Naive B cell (primary cell): ENCODE results near the gene RDH11. TPM values are rescaled to one million over a fixed set of nuclear protein-coding genes. Genes with fewer than 3 reads are reported as not detected.
A peak's percentile ranks its signal among the peaks of the same experiment; 100 is the strongest.
"Not testable (repeated sequence)": the region's sequence is repeated elsewhere in the genome, so short reads cannot be mapped to it uniquely, and the experiment has no call there.

ENCODE experiments used
- ATAC-seq, 2 donors: fragments of 150-1000 bp; cut with Tn5 transposase; 2 replicates each; pipeline ENCODE4 v1.10.0; 2021; ENCODE audit warnings: low read depth in 2 of 2, mild to moderate bottlenecking in 2 of 2, moderate library complexity in 2 of 2
- DNase-seq: peaks from one replicate; pipeline ENCODE4 v3.0.0; 2022
- H3K27ac Mint-ChIP-seq, 6 donors: one replicate each; pipeline ENCODE4 v1.8.0; 2020 to 2022; ENCODE audit warnings: mild to moderate bottlenecking in 6 of 6, mixed read lengths in 6 of 6, moderate library complexity in 5 of 6, inconsistent platforms in 2 of 6
- H3K27me3 Mint-ChIP-seq, 3 donors: one replicate each; pipeline ENCODE4 v1.8.0; 2021 to 2022; ENCODE audit warnings: mixed read lengths in 3 of 3, mild to moderate bottlenecking in 1 of 3
- H3K36me3 Mint-ChIP-seq, 2 donors: one replicate each; pipeline ENCODE4 v1.8.0; 2020 to 2022; ENCODE audit warnings: mixed read lengths in 2 of 2, inconsistent platforms in 1 of 2, mild to moderate bottlenecking in 1 of 2
- H3K4me1 Mint-ChIP-seq, 3 donors: one replicate each; pipeline ENCODE4 v1.8.0; 2020 to 2022; ENCODE audit warnings: mixed read lengths in 3 of 3, inconsistent platforms in 1 of 3, mild to moderate bottlenecking in 1 of 3, moderate library complexity in 1 of 3
- H3K4me3 Mint-ChIP-seq, 8 donors: one replicate each; pipeline ENCODE4 v1.8.0; 2020 to 2022; ENCODE audit warnings: mild to moderate bottlenecking in 8 of 8, mixed read lengths in 8 of 8, moderate library complexity in 8 of 8, inconsistent platforms in 2 of 8
- H3K9me3 Mint-ChIP-seq, 7 donors: one replicate each; pipeline ENCODE4 v1.8.0; 2020 to 2022; ENCODE audit warnings: mixed read lengths in 7 of 7, mild to moderate bottlenecking in 5 of 7, inconsistent platforms in 2 of 7, moderate library complexity in 1 of 7
- polyA plus RNA-seq, 6 donors: library from polyadenylated mRNA; unstranded; fragments of 300-500 nt; fragmentation: Illumina TruSeq; gene quantifications; one replicate each; pipeline ENCODE4 v1.2.3, GENCODE V29; 2021; ENCODE audit warnings: low read depth in 6 of 6

The RDH11 gene
- polyA plus RNA-seq, 6 donors from 2014 or later = 47.2 to 107 (median 56.9) TPM

DNA sequence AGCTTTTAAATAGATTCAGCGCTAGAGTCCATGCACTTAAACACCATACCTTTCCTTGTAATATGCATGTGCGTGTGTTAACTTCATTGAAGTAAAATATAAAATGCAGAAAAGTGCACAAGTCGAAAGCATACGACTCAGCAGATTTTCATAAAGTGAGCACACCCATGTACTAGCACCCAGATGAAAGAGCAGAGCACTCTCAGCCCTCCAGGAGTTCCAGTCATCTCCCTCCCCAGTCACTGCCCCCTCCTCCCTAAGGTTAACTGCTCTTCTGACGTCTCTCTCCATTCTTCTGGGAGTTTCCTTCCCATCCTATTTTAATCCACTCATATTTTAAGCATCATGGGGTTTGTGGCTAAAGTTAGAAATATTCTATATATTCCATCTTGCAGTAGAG is 26.3 kb upstream of the RDH11 start:
- no peak for DNase-seq
- ATAC-seq = no peak
- peaks cover 0 to 4% of the 10 kb centered on the region in 2 donors for H3K36me3 Mint-ChIP-seq
- peaks cover 45 to 63% (median 55%) of the 10 kb centered on the region in 3 donors for H3K27me3 Mint-ChIP-seq
- H3K4me1 Mint-ChIP-seq = peaks cover 4 to 11% (median 9%) of the 10 kb centered on the region in 3 donors
- H3K4me3 Mint-ChIP-seq = no peak overlapping the region
- peak overlapping the region in 1 of 6 donors; percentile 45 for H3K27ac Mint-ChIP-seq
- H3K9me3 Mint-ChIP-seq = peaks cover 0 to 3% (median 0%) of the 10 kb centered on the region in 7 donors

DNA sequence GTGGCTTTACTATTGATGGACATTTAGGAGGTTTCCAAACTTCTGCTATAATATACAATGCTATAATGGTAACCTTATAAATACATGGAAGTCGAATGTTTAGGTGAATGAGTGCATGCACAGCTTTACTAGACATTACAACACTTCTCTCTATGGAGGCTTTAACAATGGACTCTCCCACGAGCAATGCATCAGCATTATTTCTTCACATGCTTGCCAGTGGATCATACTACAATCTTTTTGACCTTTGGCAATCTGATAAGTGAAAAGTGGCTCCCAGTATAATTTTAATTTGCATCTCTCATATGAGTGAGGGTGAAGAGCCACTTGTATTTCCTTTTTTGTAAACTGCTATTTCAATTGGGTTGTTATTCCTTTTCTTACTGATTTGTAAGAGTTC is 24.3 kb upstream of the RDH11 start:
- H3K9me3 Mint-ChIP-seq = peaks cover 0 to 3% (median 0%) of the 10 kb centered on the region in 7 donors
- no peak overlapping the region for H3K27ac Mint-ChIP-seq
- no peak for ATAC-seq
- DNase-seq = no peak
- H3K4me1 Mint-ChIP-seq = peaks cover 4 to 11% (median 9%) of the 10 kb centered on the region in 3 donors
- no peak overlapping the region for H3K4me3 Mint-ChIP-seq
- H3K27me3 Mint-ChIP-seq = peaks cover 27 to 45% (median 36%) of the 10 kb centered on the region in 3 donors
- no peaks in the 10 kb centered on the region for H3K36me3 Mint-ChIP-seq

DNA sequence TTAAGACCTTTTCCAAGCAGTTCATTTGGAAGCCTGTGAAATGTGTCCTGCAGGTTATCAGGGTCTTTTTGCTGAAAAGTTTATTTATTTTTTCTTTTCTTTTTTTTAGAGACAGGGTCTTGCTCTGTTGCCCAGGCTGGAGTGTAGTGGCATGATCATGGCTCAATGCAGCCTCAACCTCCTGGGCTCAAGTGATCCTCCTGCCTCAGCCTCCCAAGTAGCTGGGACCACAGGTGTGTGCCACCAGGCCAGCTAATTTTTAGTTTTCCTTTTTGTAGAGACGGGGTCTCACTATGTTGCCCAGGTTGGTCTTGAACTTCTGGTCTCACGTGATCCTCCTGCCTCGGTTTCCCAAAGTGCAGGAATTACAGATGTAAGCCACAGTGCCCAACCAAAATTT is 23.8 kb upstream of the RDH11 start:
- H3K9me3 Mint-ChIP-seq, H3K4me3 Mint-ChIP-seq, H3K36me3 Mint-ChIP-seq, ATAC-seq, DNase-seq, H3K27ac Mint-ChIP-seq: not testable (repeated sequence)
- H3K4me1 Mint-ChIP-seq = peaks cover 4 to 11% (median 9%) of the 10 kb centered on the region in 3 donors
- H3K27me3 Mint-ChIP-seq = peaks cover 27 to 40% (median 31%) of the 10 kb centered on the region in 3 donors

DNA sequence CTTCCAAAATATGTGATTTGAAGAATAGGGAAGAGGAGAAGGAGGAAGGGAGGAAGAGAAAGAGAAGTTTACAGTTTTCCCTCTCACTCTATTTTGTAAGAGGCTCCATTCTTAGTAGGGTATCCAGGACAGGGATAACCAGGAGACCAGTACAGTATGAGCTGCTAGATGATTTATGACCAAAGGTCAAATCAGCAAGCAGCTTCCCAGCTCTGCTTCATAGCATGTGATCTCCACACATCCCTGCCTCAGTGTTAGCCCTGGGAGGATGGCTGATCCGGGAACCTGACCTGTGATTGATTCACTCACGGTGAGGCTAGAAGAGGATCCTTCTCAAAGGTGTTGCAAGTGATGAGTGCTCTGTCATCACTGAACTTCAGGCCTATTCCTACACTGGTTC is 22.7 kb upstream of the RDH11 start:
- no peak for ATAC-seq
- H3K27me3 Mint-ChIP-seq = peaks cover 23 to 32% (median 24%) of the 10 kb centered on the region in 3 donors
- H3K9me3 Mint-ChIP-seq = peaks cover 0 to 3% (median 0%) of the 10 kb centered on the region in 7 donors
- H3K4me3 Mint-ChIP-seq = no peak overlapping the region
- H3K4me1 Mint-ChIP-seq = peaks cover 4 to 11% (median 9%) of the 10 kb centered on the region in 3 donors
- no peak for DNase-seq
- H3K27ac Mint-ChIP-seq = no peak overlapping the region
- no peaks in the 10 kb centered on the region for H3K36me3 Mint-ChIP-seq

DNA sequence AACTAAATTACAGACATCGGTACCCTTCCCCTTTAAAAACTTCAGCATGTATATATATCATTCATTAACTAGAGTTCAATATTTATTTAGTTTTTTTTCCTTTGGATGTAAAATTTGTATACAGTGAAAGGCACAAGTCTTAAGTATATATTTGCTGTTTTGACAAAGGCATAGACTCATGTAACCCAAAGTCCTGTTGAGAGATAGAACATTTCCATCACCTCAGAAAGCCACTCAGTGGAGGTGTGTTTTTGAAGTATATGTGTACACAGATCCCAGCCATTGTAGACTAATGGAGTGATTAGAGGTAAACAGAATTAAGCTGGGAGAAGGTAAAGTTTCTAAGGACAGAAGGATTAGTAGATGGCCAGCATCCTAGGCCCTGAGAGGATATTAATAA is 21.5 kb upstream of the RDH11 start:
- H3K9me3 Mint-ChIP-seq = peaks cover 0 to 3% (median 0%) of the 10 kb centered on the region in 7 donors
- H3K36me3 Mint-ChIP-seq = no peaks in the 10 kb centered on the region
- no peak for DNase-seq
- H3K4me3 Mint-ChIP-seq = no peak overlapping the region
- H3K27me3 Mint-ChIP-seq = peaks cover 12 to 24% (median 14%) of the 10 kb centered on the region in 3 donors
- H3K27ac Mint-ChIP-seq = no peak overlapping the region
- H3K4me1 Mint-ChIP-seq = no peaks in the 10 kb centered on the region
- no peak for ATAC-seq

DNA sequence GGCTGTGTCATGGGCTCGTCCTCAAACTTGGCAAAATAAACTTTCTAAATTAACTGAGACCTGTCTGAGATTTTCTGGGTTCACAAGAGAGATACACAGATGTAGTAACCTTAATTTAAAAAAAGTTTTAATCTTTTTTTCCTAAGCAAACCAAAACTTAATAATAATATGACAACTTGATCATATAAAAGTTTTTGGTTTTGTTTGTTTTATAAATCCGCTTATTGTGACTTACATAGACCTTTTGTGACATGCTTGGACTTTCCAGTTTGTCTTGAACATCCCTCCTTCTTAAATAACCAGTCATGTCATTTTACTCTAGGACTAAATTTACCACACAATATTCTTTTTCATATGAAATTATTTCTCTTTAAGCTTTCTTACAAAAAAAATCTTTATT is 14.6 kb upstream of the RDH11 start:
- H3K4me3 Mint-ChIP-seq = no peak overlapping the region
- peaks cover 0 to 8% (median 4%) of the 10 kb centered on the region in 3 donors for H3K27me3 Mint-ChIP-seq

DNA sequence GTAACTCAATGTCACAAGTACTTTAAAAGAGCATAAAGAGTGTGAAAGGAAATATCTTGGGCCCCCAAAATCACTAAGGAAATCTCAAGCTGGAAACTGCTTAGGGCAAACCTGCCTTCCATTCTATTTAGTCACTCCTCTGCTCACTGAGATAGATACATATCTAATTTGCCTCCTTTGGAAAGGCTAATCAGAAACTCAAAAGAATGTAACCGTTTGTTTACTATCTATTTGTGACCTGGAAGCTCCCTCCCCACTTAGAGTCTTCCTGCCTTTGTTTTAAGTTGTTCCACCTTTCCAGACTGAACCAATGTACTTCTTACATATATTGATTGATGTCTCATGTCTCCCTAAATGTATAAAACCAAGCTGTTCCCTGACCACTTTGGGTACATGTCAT is 14.2 kb upstream of the RDH11 start:
- H3K27me3 Mint-ChIP-seq, H3K27ac Mint-ChIP-seq, H3K4me3 Mint-ChIP-seq, H3K36me3 Mint-ChIP-seq, DNase-seq, H3K4me1 Mint-ChIP-seq, ATAC-seq: not testable (repeated sequence)
- peaks cover 0 to 32% (median 14%) of the 10 kb centered on the region in 7 donors for H3K9me3 Mint-ChIP-seq

More for the DNA sequence above, 14.6 kb upstream of the RDH11 start:
- no peak for ATAC-seq
- Mint-ChIP-seq H3K4me1 (no peaks in the 10 kb centered on the region), H3K36me3 (no peaks in the 10 kb centered on the region), H3K9me3 (peaks cover 0 to 32% (median 14%) of the 10 kb centered on the region in 7 donors), H3K27ac (no peak overlapping the region)
- no peak for DNase-seq

DNA sequence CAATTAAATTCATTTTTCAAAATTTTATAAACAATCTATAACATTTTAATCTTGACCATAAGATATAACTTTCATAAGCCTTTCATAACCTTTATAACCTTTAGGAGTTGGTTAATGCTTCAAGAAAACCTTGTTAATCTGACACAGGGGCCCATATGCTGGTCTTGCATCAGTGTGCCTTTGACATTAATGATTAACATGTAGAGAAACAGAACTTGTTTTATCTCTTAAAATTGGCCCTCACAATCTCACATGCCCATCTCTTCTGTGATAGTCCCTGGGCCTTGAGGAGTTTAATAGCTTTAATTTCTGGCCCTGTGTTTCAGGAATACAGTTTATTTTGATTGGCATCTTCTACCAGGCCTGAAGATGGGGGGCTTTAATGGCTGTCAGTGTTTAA is 13.8 kb upstream of the RDH11 start:
- not testable (repeated sequence) for ATAC-seq, H3K36me3 Mint-ChIP-seq, H3K27me3 Mint-ChIP-seq, H3K27ac Mint-ChIP-seq, H3K4me3 Mint-ChIP-seq, H3K4me1 Mint-ChIP-seq, DNase-seq
- H3K9me3 Mint-ChIP-seq = peaks cover 0 to 32% (median 14%) of the 10 kb centered on the region in 7 donors

DNA sequence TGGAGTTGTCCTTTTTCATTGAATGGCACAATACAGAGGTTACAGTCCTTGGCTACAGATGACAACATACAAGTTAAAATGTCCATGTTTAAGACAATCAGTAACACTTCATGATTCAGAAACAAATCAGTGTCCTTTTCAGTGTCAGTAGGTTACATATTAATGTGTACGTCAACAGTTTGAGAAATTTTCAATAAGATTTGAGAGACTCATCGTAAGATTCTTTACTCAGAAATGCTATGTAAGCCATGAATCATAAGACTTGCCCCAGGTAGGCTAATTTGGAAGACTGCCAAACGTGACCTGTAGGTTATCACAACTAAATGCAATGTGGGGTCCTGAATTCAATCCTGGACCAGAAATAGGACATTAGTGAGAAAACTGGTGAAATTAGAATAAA is 9.6 kb upstream of the RDH11 start:
- Mint-ChIP-seq H3K4me3 (no peak overlapping the region), H3K36me3 (no peaks in the 10 kb centered on the region), H3K27ac (no peak overlapping the region), H3K9me3 (peaks cover 0 to 24% (median 11%) of the 10 kb centered on the region in 7 donors), H3K4me1 (peaks cover 0 to 6% (median 5%) of the 10 kb centered on the region in 3 donors), H3K27me3 (no peaks in the 10 kb centered on the region)
- ATAC-seq = no peak
- DNase-seq = no peak

DNA sequence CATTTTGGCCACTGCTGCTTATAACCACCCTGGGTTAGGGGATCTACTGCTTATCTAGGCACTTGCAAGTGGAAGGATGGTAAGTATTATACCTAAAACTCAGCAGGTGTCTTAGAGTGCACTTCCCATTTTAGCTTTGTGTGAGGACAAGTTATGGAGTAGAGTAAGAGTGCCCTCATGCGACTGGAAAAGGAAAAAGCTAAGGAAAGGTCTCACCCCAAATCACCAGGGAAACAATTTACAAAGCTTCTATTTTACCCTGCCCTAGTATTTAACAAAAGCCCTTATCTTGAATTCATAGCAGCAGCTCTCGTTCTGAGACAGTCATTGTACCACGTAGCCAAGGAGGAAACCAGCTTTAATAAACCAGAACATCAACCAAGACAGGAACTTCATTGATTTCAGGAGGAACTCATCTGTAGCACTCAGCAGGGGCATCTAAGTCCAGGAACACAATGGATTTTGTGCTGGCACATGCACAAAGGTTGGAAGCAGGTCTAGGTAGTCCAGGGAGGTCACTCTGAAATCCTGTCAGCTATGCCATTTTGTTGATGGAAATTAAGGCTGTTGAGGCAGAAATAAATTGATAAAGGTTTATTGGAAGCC is 9.0 kb upstream of the RDH11 start:
- peak; percentile 53 for DNase-seq
- H3K27me3 Mint-ChIP-seq = no peaks in the 10 kb centered on the region

DNA sequence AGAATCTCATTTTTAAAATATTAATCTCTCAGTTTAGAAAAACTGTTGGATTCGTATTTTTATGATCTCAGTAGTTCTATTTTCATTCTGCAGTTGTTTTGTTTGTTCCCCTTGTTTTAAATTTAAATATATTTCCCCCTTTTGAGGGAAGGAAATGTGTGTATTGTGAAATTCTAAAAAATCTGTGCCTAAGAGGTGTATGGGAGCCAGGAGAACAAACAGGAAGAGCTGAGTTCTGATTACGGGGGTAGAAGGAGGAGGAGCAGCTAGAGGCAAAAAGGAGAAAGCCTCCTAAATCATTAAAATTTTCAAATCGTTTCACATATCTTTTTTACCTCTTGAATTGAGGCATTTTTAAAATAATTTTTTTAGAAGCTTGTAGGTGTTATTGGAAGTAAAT is 8.4 kb upstream of the RDH11 start:
- Mint-ChIP-seq H3K4me3 (no peak overlapping the region), H3K9me3 (peaks cover 0 to 12% (median 3%) of the 10 kb centered on the region in 7 donors), H3K27ac (peak overlapping the region in 1 of 6 donors; percentile 3), H3K36me3 (no peaks in the 10 kb centered on the region), H3K4me1 (peaks cover 0 to 6% (median 5%) of the 10 kb centered on the region in 3 donors), H3K27me3 (no peaks in the 10 kb centered on the region)
- ATAC-seq = no peak
- DNase-seq = no peak

More for the DNA sequence above, 9.0 kb upstream of the RDH11 start:
- no peaks in the 10 kb centered on the region for H3K36me3 Mint-ChIP-seq
- ATAC-seq = peak; percentile 82 to 87
- peak overlapping the region in 1 of 6 donors; percentile 3 for H3K27ac Mint-ChIP-seq
- peaks cover 0 to 18% (median 6%) of the 10 kb centered on the region in 7 donors for H3K9me3 Mint-ChIP-seq
- H3K4me1 Mint-ChIP-seq = peaks cover 0 to 6% (median 5%) of the 10 kb centered on the region in 3 donors
- H3K4me3 Mint-ChIP-seq = no peak overlapping the region

DNA sequence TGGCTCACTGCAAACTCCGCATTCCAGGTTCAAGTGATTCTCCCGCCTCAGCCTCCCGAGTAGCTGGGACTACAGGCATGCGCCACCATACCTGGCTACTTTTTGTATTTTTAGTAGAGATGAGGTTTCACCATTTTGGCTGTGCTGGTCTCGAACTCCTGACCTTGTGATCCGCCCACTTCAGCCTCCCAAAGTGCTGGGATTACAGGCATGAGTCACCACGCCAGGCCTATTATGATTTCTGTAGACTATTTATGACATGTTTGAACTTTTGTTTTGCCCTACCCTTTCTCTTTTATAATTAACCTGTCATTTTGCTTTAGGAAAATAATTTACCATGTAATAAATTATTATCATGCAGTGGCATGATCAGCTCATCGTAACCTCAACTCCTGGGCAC is 5.9 kb upstream of the RDH11 start, which contains the start of gene RDH12:
Gene RDH12 (plus strand): TSS at position 395 of the 400 bp plus-strand sequence. CDS start 20,757 bp downstream, outside the sequence.
- not testable (repeated sequence) for ATAC-seq, H3K4me1 Mint-ChIP-seq, H3K9me3 Mint-ChIP-seq, H3K36me3 Mint-ChIP-seq, DNase-seq, H3K4me3 Mint-ChIP-seq, H3K27me3 Mint-ChIP-seq
- H3K27ac Mint-ChIP-seq = peak within 1 kb of the TSS in 1 of 6 donors; percentile 78

DNA sequence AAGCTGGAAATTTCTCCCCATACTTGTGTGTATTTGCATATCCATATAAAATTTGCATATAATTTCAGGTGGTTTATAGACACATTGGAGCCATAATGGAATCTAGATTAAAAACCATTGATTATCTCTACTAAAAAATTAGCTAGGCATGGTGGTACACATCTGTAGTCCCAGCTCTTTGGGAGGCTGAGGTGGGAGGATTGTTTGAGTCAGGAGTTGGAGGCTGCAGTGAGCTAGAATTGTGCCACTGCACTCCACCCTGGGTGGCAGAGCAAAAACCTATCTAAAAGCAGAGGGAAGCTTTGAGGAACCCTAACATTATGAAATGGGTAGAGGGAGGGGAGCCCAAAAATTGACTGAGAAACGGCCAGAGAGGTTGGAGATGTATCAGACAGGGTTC is 2.6 kb upstream of the RDH11 start:
- DNase-seq (no peak), ATAC-seq (no peak)
- Mint-ChIP-seq H3K9me3 (no peaks in the 10 kb centered on the region), H3K27ac (no peak overlapping the region), H3K36me3 (no peaks in the 10 kb centered on the region), H3K4me3 (peak overlapping the region in 1 of 8 donors; percentile 12), H3K27me3 (no peaks in the 10 kb centered on the region), H3K4me1 (peaks cover 9 to 25% (median 14%) of the 10 kb centered on the region in 3 donors)

DNA sequence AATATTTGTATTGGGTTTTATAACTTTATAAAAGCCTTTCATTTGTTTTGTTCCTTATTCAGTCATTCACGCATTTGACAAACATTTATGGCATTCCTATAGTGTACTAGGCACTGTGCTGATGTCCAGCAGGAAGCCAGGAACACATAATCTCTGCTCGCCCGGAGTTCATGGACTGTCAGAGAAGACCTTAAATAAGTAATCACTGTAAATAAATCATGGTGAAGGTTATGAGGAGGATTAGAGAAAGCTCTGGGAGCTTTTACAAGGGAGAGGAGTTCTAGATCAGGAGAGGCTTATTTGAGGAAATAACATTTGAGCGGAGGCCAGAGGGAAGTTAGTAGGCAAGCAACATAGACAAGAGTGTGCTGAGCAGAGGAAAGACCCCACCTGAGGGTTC is 1.4 kb upstream of the RDH11 start:
- H3K27ac Mint-ChIP-seq = no peak overlapping the region
- peak overlapping the region in 1 of 8 donors; percentile 91 for H3K4me3 Mint-ChIP-seq
- no peak for ATAC-seq
- no peaks in the 10 kb centered on the region for H3K27me3 Mint-ChIP-seq
- H3K9me3 Mint-ChIP-seq = no peaks in the 10 kb centered on the region
- DNase-seq = no peak
- H3K4me1 Mint-ChIP-seq = peaks cover 9 to 25% (median 14%) of the 10 kb centered on the region in 3 donors
- peaks cover 0 to 4% of the 10 kb centered on the region in 2 donors for H3K36me3 Mint-ChIP-seq
